NCI-H1694 treated with DMSO at 0.1 percent for 48 hours (cell line): ENCODE results near the gene ARHGAP12.

Source experiments
- DNase-seq: peaks from one replicate; lab custom pipeline; 2025; lab: John Stamatoyannopoulos, UW

Gene ARHGAP12

GRCh38 chr10:31768467-31768866 lies 160.2 kb downstream of the ARHGAP12 start:
- DNase-seq: no peak

GRCh38 chr10:31765541-31765940 lies 163.1 kb downstream of the ARHGAP12 start:
- no peak for DNase-seq

- no peak for DNase-seq
Observed at GRCh38 chr10:31762316-31762715, 166.3 kb downstream of the ARHGAP12 start.

- DNase-seq: no peak
Observed at GRCh38 chr10:31761156-31761555, 167.5 kb downstream of the ARHGAP12 start.

- no peak for DNase-seq
Observed at GRCh38 chr10:31760674-31761081, 168.0 kb downstream of the ARHGAP12 start.

GRCh38 chr10:31759799-31760626 lies 168.6 kb downstream of the ARHGAP12 start:
- DNase-seq: peak; percentile 95

- DNase-seq: no peak
Observed at GRCh38 chr10:31759124-31759798, 169.4 kb downstream of the ARHGAP12 start.

GRCh38 chr10:31758495-31758894 lies 170.1 kb downstream of the ARHGAP12 start:
- DNase-seq: no peak

GRCh38 chr10:31757831-31758230 lies 170.8 kb downstream of the ARHGAP12 start:
- no peak for DNase-seq

GRCh38 chr10:31757386-31757791 lies 171.2 kb downstream of the ARHGAP12 start:
- no peak for DNase-seq

- no peak for DNase-seq
Observed at GRCh38 chr10:31756729-31757110, 171.9 kb downstream of the ARHGAP12 start.

GRCh38 chr10:31756101-31756728 lies 172.4 kb downstream of the ARHGAP12 start:
- DNase-seq: no peak
